ENCODE results near the gene PNKP.

The PNKP gene

GRCh38 chr19:49876422-49877019 is 9.1 kb upstream of the PNKP start:
- DNase-seq (ENCODE audit: low read depth in 4 of 4, low spot score in 1 of 4), result peak; percentile 88 to 96 (median 94)

GRCh38 chr19:49875857-49876421 is 8.6 kb upstream of the PNKP start:
- DNase-seq (ENCODE audit: low read depth in 4 of 4, low spot score in 1 of 4), result peak in 2 of 4 experiments; percentile 47 to 48

- no peak for DNase-seq (ENCODE audit: low read depth in 4 of 4, low spot score in 1 of 4)
These were observed 7.8 kb upstream of the PNKP start for GRCh38 chr19:49875177-49875576.

GRCh38 chr19:49874503-49875157 is 7.3 kb upstream of the PNKP start:
- DNase-seq (ENCODE audit: low read depth in 4 of 4, low spot score in 1 of 4), result no peak

GRCh38 chr19:49873834-49874233 is 6.5 kb upstream of the PNKP start:
- no peak for DNase-seq (ENCODE audit: low read depth in 4 of 4, low spot score in 1 of 4)

- no peak for DNase-seq (ENCODE audit: low read depth in 4 of 4, low spot score in 1 of 4)
These were observed 5.7 kb upstream of the PNKP start for GRCh38 chr19:49873129-49873521.

- no peak for DNase-seq (ENCODE audit: low read depth in 4 of 4, low spot score in 1 of 4)
These were observed 5.1 kb upstream of the PNKP start for GRCh38 chr19:49872245-49873128.

GRCh38 chr19:49871349-49871985 is 4.1 kb upstream of the PNKP start:
- no peak for DNase-seq (ENCODE audit: low read depth in 4 of 4, low spot score in 1 of 4)

GRCh38 chr19:49870309-49870901 is 3.0 kb upstream of the PNKP start:
- DNase-seq (ENCODE audit: low read depth in 4 of 4, low spot score in 1 of 4), result no peak

GRCh38 chr19:49869484-49870308 is 2.3 kb upstream of the PNKP start:
- DNase-seq (ENCODE audit: low read depth in 4 of 4, low spot score in 1 of 4), result peak; percentile 64 to 82 (median 77)

- peak in 2 of 4 experiments; percentile 20 to 58 for DNase-seq (ENCODE audit: low read depth in 4 of 4, low spot score in 1 of 4)
These were observed 1.7 kb upstream of the PNKP start for GRCh38 chr19:49869009-49869483.

- no peak for DNase-seq (ENCODE audit: low read depth in 4 of 4, low spot score in 1 of 4)
These were observed 2.5 kb downstream of the PNKP start for GRCh38 chr19:49864890-49865289.

- DNase-seq (ENCODE audit: low read depth in 4 of 4, low spot score in 1 of 4), result no peak
These were observed 3.4 kb downstream of the PNKP start for GRCh38 chr19:49863935-49864320.

GRCh38 chr19:49863254-49863934 is 4.0 kb downstream of the PNKP start:
- DNase-seq (ENCODE audit: low read depth in 4 of 4, low spot score in 1 of 4), result no peak

- DNase-seq (ENCODE audit: low read depth in 4 of 4, low spot score in 1 of 4), result no peak
These were observed 4.8 kb downstream of the PNKP start for GRCh38 chr19:49862391-49863253.

GRCh38 chr19:49861541-49862378 is 5.6 kb downstream of the PNKP start:
- DNase-seq (ENCODE audit: low read depth in 4 of 4, low spot score in 1 of 4), result no peak

- DNase-seq (ENCODE audit: low read depth in 4 of 4, low spot score in 1 of 4), result no peak
These were observed 6.3 kb downstream of the PNKP start for GRCh38 chr19:49861107-49861506.

Data from stimulated activated CD4-positive, alpha-beta T cell treated with anti-CD3 and anti-CD28 coated beads, Interleukin-1b, Interleukin-23, amount 100 ng/mL, for 24 hours (primary cell).